Measurements from ENCODE around the gene RPGRIP1.
"Not testable (repeated sequence)": the region's sequence is repeated elsewhere in the genome, so short reads cannot be mapped to it uniquely, and the experiment has no call there.

Gene RPGRIP1

GRCh38 chr14:21279783-21280182, at the start of gene RPGRIP1:
Gene RPGRIP1 (plus strand): TSS chr14:21280083. CDS start chr14:21287977, 7,894 bp downstream.
- no peak for DNase-seq

- no peak for DNase-seq
Observed at GRCh38 chr14:21231020-21231652, 48.7 kb upstream of the RPGRIP1 start.

- no peak for DNase-seq
Observed at GRCh38 chr14:21233457-21234076, 46.3 kb upstream of the RPGRIP1 start.

- no peak for DNase-seq
Observed at GRCh38 chr14:21234112-21234511, 45.8 kb upstream of the RPGRIP1 start.

- DNase-seq, result no peak
Observed at GRCh38 chr14:21236948-21237797, 42.7 kb upstream of the RPGRIP1 start.

GRCh38 chr14:21238823-21239518, 40.9 kb upstream of the RPGRIP1 start:
- no peak for DNase-seq

- no peak for DNase-seq
Observed at GRCh38 chr14:21240417-21240816, 39.5 kb upstream of the RPGRIP1 start.

- DNase-seq, result no peak
Observed at GRCh38 chr14:21241218-21241819, 38.6 kb upstream of the RPGRIP1 start.

- DNase-seq, result no peak
Observed at GRCh38 chr14:21244544-21244943, 35.3 kb upstream of the RPGRIP1 start.

- no peak for DNase-seq
Observed at GRCh38 chr14:21245813-21246212, 34.1 kb upstream of the RPGRIP1 start.

- no peak for DNase-seq
Observed at GRCh38 chr14:21248338-21248737, 31.5 kb upstream of the RPGRIP1 start.

GRCh38 chr14:21248739-21249411, 31.0 kb upstream of the RPGRIP1 start:
- no peak for DNase-seq

GRCh38 chr14:21251215-21251614, 28.7 kb upstream of the RPGRIP1 start:
- no peak for DNase-seq

- no peak for DNase-seq
Observed at GRCh38 chr14:21252149-21252548, 27.7 kb upstream of the RPGRIP1 start.

- DNase-seq, result no peak
Observed at GRCh38 chr14:21255385-21256101, 24.3 kb upstream of the RPGRIP1 start.

- DNase-seq, result not testable (repeated sequence)
Observed at GRCh38 chr14:21256102-21256447, 23.8 kb upstream of the RPGRIP1 start.

- DNase-seq, result no peak
Observed at GRCh38 chr14:21256539-21257393, 23.1 kb upstream of the RPGRIP1 start.

GRCh38 chr14:21257394-21257909, 22.4 kb upstream of the RPGRIP1 start:
- no peak for DNase-seq
